GM12878 (cell line): ENCODE data around the gene HSPB7.

Experiments
- PAX5 ChIP-seq: IDR thresholded peaks from 2 replicates; pipeline ENCODE4 v1.6.1; 2011; ENCODE audit warnings: low read depth, low read length, borderline replicate concordance
- POLR2AphosphoS5 ChIP-seq: IDR thresholded peaks from 2 replicates; pipeline ENCODE4 v1.6.1; 2011; ENCODE audit warnings: mild to moderate bottlenecking, low read length, inconsistent platforms

DNA sequence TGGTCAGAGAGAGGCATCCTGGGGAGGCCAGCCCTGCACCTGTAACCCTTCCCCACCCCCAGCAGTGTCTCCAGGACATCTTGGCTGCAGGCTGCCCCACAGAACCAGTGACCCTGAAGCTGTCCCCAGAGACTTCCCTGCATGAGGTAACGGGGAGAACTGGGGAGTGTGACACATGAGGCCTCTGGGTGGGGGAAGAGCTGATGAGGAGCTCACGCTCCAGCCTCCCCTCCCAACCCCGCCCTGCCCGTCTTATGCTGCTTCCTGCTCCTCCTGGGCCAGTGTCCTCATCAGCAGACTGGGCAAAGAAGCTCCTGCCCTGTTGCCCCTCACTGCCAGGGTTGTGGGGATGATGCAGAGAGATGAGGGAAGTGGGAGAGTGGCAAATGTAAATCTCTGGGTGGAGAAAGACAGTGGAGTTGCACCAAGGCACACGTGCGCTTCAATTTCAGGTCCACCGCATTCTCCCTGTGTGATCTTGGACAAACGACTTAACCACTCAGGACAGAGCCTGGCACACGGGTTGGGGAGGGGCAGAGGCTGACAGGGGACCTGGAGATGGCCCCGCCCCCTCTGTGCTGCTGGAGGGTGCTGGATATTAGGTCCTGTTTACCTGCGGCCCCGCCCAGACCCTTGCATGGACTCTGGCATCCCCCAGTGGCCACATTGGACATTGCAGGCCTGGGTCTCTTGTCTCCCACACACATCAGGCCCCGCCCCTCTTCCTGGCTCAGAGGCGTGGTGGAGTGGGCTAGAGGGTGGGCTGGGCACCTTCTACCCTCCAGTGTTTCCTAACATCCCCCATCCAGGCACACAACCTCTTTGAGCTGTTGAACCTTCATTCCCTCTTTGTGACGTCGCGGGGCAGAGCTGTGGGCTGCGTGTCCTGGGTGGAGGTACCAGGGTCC, 38.0 kb upstream of the HSPB7 start:
- TF ChIP-seq PAX5 (no peak), POLR2AphosphoS5 (no peak)
